ENCODE results near the gene AGMO. TPM values are rescaled to one million over a fixed set of nuclear protein-coding genes. Genes with fewer than 3 reads are reported as not detected.

AGMO gene
- total RNA-seq, 1 experiment from 2014 or later: not detected

- Histone ChIP-seq H3K4me3 (ENCODE audit: low read depth in 2 of 2, low read length in 2 of 2) (no peak overlapping the region), H3K9me3 (ENCODE audit: control insufficient read depth, insufficient read depth, low read depth, low read length) (0 out of 2 replicates have a peak, but pooled peaks cover 2% of the 10 kb centered on the region), H3K27ac (ENCODE audit: low read length) (no peak overlapping the region), H3K36me3 (ENCODE audit: control insufficient read depth, insufficient read depth, low read length) (no peaks in the 10 kb centered on the region), H3K4me1 (ENCODE audit: control insufficient read depth, insufficient read depth, low read length) (no peaks in the 10 kb centered on the region), H3K27me3 (ENCODE audit: control insufficient read depth, insufficient read depth, low read length) (no peaks in the 10 kb centered on the region)
- intact Hi-C loops (cut with micrococcal nuclease; ENCODE audit: unreplicated experiment): no loop called here
- in situ Hi-C loops (cut with HindIII; ENCODE audit: low pct_unique_long_range_greater_than_20kb, low sequenced_read_pairs): no loop called here
- ATAC-seq: no peak
- DNase-seq (ENCODE audit: low read depth, low spot score): no peak
- BruUV-seq (replicated peaks): no TSS peak
- CTCF ChIA-PET: no interaction called here
- POLR2A ChIA-PET: no interaction called here
- TF ChIP-seq SIN3A (IDR thresholded peaks at IDR 0.05; ENCODE audit: borderline replicate concordance, insufficient read depth, low read depth, low read length): no peak
- TF ChIP-seq, protein P1, sequence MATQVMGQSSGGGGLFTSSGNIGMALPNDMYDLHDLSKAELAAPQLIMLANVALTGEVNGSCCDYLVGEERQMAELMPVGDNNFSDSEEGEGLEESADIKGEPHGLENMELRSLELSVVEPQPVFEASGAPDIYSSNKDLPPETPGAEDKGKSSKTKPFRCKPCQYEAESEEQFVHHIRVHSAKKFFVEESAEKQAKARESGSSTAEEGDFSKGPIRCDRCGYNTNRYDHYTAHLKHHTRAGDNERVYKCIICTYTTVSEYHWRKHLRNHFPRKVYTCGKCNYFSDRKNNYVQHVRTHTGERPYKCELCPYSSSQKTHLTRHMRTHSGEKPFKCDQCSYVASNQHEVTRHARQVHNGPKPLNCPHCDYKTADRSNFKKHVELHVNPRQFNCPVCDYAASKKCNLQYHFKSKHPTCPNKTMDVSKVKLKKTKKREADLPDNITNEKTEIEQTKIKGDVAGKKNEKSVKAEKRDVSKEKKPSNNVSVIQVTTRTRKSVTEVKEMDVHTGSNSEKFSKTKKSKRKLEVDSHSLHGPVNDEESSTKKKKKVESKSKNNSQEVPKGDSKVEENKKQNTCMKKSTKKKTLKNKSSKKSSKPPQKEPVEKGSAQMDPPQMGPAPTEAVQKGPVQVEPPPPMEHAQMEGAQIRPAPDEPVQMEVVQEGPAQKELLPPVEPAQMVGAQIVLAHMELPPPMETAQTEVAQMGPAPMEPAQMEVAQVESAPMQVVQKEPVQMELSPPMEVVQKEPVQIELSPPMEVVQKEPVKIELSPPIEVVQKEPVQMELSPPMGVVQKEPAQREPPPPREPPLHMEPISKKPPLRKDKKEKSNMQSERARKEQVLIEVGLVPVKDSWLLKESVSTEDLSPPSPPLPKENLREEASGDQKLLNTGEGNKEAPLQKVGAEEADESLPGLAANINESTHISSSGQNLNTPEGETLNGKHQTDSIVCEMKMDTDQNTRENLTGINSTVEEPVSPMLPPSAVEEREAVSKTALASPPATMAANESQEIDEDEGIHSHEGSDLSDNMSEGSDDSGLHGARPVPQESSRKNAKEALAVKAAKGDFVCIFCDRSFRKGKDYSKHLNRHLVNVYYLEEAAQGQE (IDR thresholded peaks at IDR 0.05; ENCODE audit: insufficient read depth in 1 of 2, low read depth in 2 of 2, low read length in 1 of 2): no peak
- TF ChIP-seq, protein P2, sequence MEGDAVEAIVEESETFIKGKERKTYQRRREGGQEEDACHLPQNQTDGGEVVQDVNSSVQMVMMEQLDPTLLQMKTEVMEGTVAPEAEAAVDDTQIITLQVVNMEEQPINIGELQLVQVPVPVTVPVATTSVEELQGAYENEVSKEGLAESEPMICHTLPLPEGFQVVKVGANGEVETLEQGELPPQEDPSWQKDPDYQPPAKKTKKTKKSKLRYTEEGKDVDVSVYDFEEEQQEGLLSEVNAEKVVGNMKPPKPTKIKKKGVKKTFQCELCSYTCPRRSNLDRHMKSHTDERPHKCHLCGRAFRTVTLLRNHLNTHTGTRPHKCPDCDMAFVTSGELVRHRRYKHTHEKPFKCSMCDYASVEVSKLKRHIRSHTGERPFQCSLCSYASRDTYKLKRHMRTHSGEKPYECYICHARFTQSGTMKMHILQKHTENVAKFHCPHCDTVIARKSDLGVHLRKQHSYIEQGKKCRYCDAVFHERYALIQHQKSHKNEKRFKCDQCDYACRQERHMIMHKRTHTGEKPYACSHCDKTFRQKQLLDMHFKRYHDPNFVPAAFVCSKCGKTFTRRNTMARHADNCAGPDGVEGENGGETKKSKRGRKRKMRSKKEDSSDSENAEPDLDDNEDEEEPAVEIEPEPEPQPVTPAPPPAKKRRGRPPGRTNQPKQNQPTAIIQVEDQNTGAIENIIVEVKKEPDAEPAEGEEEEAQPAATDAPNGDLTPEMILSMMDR (IDR thresholded peaks at IDR 0.05): no peak
- TF ChIP-seq TCF7L2 (IDR thresholded peaks at IDR 0.05; ENCODE audit: low read depth, low read length): no peak
- no peak for TF ChIP-seq POLR2AphosphoS5 (IDR thresholded peaks at IDR 0.05; ENCODE audit: low read depth, low read length)
Observed at GRCh38 chr7:15345216-15345615, 216.6 kb downstream of the AGMO start.

- BruUV-seq (replicated peaks): no TSS peak
Observed at GRCh38 chr7:15341817-15342216, 220.0 kb downstream of the AGMO start.

More at GRCh38 chr7:15341817-15342216, 220.0 kb downstream of the AGMO start:
- Histone ChIP-seq H3K4me3 (ENCODE audit: low read depth in 2 of 2, low read length in 2 of 2) (no peak overlapping the region), H3K27me3 (ENCODE audit: control insufficient read depth, insufficient read depth, low read length) (no peaks in the 10 kb centered on the region), H3K9me3 (ENCODE audit: control insufficient read depth, insufficient read depth, low read depth, low read length) (peaks cover 10% of the 10 kb centered on the region), H3K27ac (ENCODE audit: low read length) (no peak overlapping the region), H3K4me1 (ENCODE audit: control insufficient read depth, insufficient read depth, low read length) (no peaks in the 10 kb centered on the region), H3K36me3 (ENCODE audit: control insufficient read depth, insufficient read depth, low read length) (no peaks in the 10 kb centered on the region)
- POLR2A ChIA-PET: no interaction called here
- DNase-seq (ENCODE audit: low read depth, low spot score) (no peak), ATAC-seq (no peak)
- intact Hi-C loops (cut with micrococcal nuclease; ENCODE audit: unreplicated experiment): no loop called here
- CTCF ChIA-PET: no interaction called here
- TF ChIP-seq, protein P2 (IDR thresholded peaks at IDR 0.05): no peak
- TF ChIP-seq POLR2AphosphoS5 (IDR thresholded peaks at IDR 0.05; ENCODE audit: low read depth, low read length) (no peak), TCF7L2 (IDR thresholded peaks at IDR 0.05; ENCODE audit: low read depth, low read length) (no peak), SIN3A (IDR thresholded peaks at IDR 0.05; ENCODE audit: borderline replicate concordance, insufficient read depth, low read depth, low read length) (no peak)
- TF ChIP-seq, protein P1 (IDR thresholded peaks at IDR 0.05; ENCODE audit: insufficient read depth in 1 of 2, low read depth in 2 of 2, low read length in 1 of 2): no peak
- in situ Hi-C loops (cut with HindIII; ENCODE audit: low pct_unique_long_range_greater_than_20kb, low sequenced_read_pairs): no loop called here

All from Panc1 (cell line).